Astrocyte (in vitro differentiated cells and primary cell): ENCODE data around the gene CYP46A1. TPM values are rescaled to one million over a fixed set of nuclear protein-coding genes. Genes with fewer than 3 reads are reported as not detected.
A peak's percentile ranks its signal among the peaks of the same experiment; 100 is the strongest.

Source experiments
- DNase-seq: peaks from one replicate; pipeline ENCODE4 v3.0.0-alpha.2; 2010; ENCODE audit warnings: low read depth
- FAIRE-seq: peaks from 2 replicates; lab custom pipeline; 2011; peaks lifted over from hg19 to GRCh38; lab: Jason Lieb, UNC
- H2AFZ ChIP-seq: 2 replicates; pipeline ENCODE4 v1.6.0; 2012; ENCODE audit warnings: low read depth, low read length, inconsistent platforms
- H3K27ac ChIP-seq: 2 replicates; pipeline ENCODE4 v1.5.1; 2011; ENCODE audit warnings: low read depth, low read length, inconsistent platforms
- H3K27me3 ChIP-seq: 2 replicates; pipeline ENCODE4 v1.6.0; 2011; ENCODE audit warnings: low read length, inconsistent platforms; ENCODE audit not compliant: insufficient read depth
- H3K36me3 ChIP-seq: 2 replicates; pipeline ENCODE4 v1.5.1; 2011; ENCODE audit warnings: low read length, inconsistent platforms; ENCODE audit not compliant: insufficient read depth
- H3K4me1 ChIP-seq: 2 replicates; pipeline ENCODE4 v1.5.1; 2011; ENCODE audit warnings: low read length, inconsistent platforms; ENCODE audit not compliant: insufficient read depth
- H3K4me2 ChIP-seq: 2 replicates; pipeline ENCODE4 v1.6.0; 2012; ENCODE audit warnings: low read length, inconsistent platforms
- H3K4me3 ChIP-seq: 2 replicates; pipeline ENCODE4 v1.5.1; 2011; ENCODE audit warnings: low read depth, mild to moderate bottlenecking, low read length, inconsistent platforms; ENCODE audit not compliant: insufficient read depth
- H3K79me2 ChIP-seq: 2 replicates; pipeline ENCODE4 v1.6.0; 2012; ENCODE audit warnings: mild to moderate bottlenecking, low read length, inconsistent platforms; ENCODE audit not compliant: insufficient read depth
- H3K9ac ChIP-seq: 2 replicates; pipeline ENCODE4 v1.6.0; 2012; ENCODE audit warnings: mild to moderate bottlenecking, low read length, inconsistent platforms
- H3K9me3 ChIP-seq: 2 replicates; pipeline ENCODE4 v1.5.1; 2012; ENCODE audit warnings: low read depth, mild to moderate bottlenecking, low read length, inconsistent platforms; ENCODE audit not compliant: insufficient read depth
- H4K20me1 ChIP-seq: 2 replicates; pipeline ENCODE4 v1.6.0; 2012; ENCODE audit warnings: low read length, inconsistent platforms; ENCODE audit not compliant: insufficient read depth
- H3K27ac Mint-ChIP-seq: one replicate; pipeline ENCODE4 v1.8.0; 2021; ENCODE audit warnings: mild to moderate bottlenecking, mixed read lengths; ENCODE audit not compliant: unreplicated experiment
- H3K27me3 Mint-ChIP-seq: one replicate; pipeline ENCODE4 v1.8.0; 2021; ENCODE audit warnings: low read depth, mixed read lengths; ENCODE audit not compliant: unreplicated experiment
- H3K36me3 Mint-ChIP-seq: one replicate; pipeline ENCODE4 v1.8.0; 2021; ENCODE audit warnings: low read depth, mixed read lengths; ENCODE audit not compliant: unreplicated experiment
- H3K4me1 Mint-ChIP-seq: one replicate; pipeline ENCODE4 v1.8.0; 2021; ENCODE audit warnings: low read depth, mixed read lengths; ENCODE audit not compliant: unreplicated experiment
- H3K4me3 Mint-ChIP-seq: one replicate; pipeline ENCODE4 v1.8.0; 2021; ENCODE audit warnings: mild to moderate bottlenecking, moderate library complexity, mixed read lengths; ENCODE audit not compliant: unreplicated experiment
- H3K9me3 Mint-ChIP-seq: one replicate; pipeline ENCODE4 v1.8.0; 2021; ENCODE audit warnings: mild to moderate bottlenecking, mixed read lengths; ENCODE audit not compliant: unreplicated experiment
- EZH2 ChIP-seq: IDR thresholded peaks from 2 replicates; pipeline ENCODE4 v1.6.1; 2012; ENCODE audit warnings: mild to moderate bottlenecking, low read length, inconsistent platforms; ENCODE audit not compliant: insufficient read depth
- total RNA-seq: library from RNA; stranded (reverse); gene quantifications from 2 replicates; pipeline ENCODE4 v1.2.1, GENCODE V29; 2021
- TF ChIP-seq, protein P1 (sequence below): IDR thresholded peaks from 2 replicates; pipeline ENCODE4 v1.5.1; 2011; ENCODE audit warnings: low read depth, mild to moderate bottlenecking, inconsistent platforms, low read length, moderate library complexity; ENCODE audit not compliant: insufficient read depth

CYP46A1 gene
- total RNA-seq, 1 donor from 2014 or later = 0.52 TPM

DNA sequence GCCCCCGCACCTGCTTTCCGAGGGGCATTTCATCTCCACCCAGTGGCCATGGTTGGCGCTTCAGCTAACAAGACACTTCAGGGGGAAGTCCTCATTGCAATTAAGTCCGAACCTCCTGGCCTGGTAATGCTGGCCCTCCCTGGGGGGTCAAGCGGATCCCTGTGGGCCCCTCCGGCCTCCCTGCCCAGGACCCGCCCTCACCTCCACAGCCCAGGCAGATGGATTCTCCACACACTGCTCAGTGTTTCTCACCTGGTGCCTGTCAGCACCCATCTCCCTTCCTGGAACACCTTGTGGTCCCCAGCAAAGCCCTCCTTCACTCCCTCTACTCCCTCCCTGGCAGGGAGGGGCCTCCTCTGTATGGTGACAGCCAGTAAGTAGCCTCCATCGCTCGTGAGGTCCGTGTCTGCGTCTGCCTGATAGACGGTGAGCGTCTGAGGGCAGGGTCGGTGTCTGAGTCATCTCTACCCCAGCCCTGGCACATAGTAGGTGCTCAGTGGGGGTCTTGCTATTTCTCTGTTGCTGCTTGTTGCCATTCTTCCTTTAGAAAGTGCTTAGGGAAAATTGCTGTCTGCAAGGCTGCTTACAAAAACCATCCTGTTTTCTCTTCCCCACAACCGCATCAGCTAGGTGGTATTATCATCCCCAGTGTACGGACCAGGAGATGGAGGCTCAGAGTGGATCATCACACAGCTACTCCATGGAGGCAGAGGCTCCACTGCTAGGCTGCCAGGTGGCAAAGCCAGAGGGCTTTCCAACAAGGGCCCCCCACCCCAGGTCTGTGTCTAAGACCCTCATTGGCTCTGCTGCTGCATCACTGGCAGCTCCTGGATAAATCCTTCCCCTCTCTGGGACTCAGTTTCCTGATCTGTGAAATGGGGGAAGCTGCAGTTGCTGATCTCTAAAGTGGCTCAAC lies 69.4 kb downstream of the CYP46A1 start:
- Mint-ChIP-seq H3K36me3 (no peaks in the 10 kb centered on the region), H3K4me3 (no peak overlapping the region), H3K27ac (peak overlapping the region; percentile 88), H3K9me3 (no peaks in the 10 kb centered on the region), H3K4me1 (peaks cover 41% of the 10 kb centered on the region), H3K27me3 (peaks cover 18% of the 10 kb centered on the region)
- Histone ChIP-seq H4K20me1 (no peaks in the 10 kb centered on the region), H3K4me1 (peaks cover 78% of the 10 kb centered on the region), H3K36me3 (no peaks in the 10 kb centered on the region), H3K27me3 (no peaks in the 10 kb centered on the region), H3K27ac (peak overlapping the region; percentile 90), H3K9me3 (no peaks in the 10 kb centered on the region), H2AFZ (no peak overlapping the region), H3K9ac (peak overlapping the region; percentile 69), H3K4me2 (peak overlapping the region; percentile 45), H3K79me2 (no peaks in the 10 kb centered on the region), H3K4me3 (no peak overlapping the region)
- TF ChIP-seq, protein P1, sequence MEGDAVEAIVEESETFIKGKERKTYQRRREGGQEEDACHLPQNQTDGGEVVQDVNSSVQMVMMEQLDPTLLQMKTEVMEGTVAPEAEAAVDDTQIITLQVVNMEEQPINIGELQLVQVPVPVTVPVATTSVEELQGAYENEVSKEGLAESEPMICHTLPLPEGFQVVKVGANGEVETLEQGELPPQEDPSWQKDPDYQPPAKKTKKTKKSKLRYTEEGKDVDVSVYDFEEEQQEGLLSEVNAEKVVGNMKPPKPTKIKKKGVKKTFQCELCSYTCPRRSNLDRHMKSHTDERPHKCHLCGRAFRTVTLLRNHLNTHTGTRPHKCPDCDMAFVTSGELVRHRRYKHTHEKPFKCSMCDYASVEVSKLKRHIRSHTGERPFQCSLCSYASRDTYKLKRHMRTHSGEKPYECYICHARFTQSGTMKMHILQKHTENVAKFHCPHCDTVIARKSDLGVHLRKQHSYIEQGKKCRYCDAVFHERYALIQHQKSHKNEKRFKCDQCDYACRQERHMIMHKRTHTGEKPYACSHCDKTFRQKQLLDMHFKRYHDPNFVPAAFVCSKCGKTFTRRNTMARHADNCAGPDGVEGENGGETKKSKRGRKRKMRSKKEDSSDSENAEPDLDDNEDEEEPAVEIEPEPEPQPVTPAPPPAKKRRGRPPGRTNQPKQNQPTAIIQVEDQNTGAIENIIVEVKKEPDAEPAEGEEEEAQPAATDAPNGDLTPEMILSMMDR = no peak
- TF ChIP-seq EZH2 = no peak
- no peak for DNase-seq
- no peak for FAIRE-seq

DNA sequence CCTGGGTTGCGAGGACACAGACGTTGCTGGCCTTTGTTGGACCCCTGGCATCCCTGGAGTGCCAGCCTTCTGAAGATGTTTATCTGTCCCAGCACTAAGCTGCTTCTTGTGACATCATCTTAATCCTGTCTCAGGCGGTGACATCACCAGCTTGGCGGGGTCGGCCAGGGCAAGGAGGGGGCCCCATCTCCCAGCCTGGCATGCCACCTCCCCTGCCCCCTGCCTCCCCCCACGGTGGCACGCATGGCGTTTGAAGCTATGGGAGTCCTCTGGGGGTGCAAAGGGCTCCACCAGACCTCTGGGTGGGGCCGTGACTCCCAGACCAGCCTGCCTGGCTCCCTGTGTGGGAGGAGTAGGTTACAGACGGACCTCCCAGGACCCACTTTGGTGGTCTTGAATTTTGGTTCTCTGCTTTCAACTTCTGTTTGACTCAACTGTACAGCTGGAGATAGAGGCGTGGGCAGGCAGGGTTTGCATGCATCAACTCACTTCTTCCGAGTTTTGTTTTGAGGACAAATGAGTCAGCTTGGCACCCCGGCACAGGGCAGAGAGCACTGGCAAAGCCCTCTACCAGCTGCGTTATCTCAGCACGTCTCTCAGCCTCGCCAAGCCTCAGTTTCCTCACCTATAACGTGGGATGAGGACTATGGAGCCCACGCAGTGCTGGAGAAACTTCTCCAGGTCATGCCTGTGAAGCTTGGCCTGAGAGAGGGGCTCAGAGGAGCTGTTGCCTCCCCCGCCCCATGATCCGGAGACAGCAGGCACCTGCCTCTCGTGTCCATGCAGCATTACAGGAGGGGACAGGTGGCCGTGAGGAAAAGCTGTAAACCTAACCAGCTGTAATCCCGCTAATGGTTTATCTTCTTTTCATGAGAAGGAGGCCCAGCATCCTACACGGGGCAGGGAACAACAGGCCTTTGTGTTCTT lies 70.3 kb downstream of the CYP46A1 start:
- Histone ChIP-seq H3K36me3 (no peaks in the 10 kb centered on the region), H3K27me3 (no peaks in the 10 kb centered on the region), H3K4me2 (peak overlapping the region; percentile 45), H4K20me1 (no peaks in the 10 kb centered on the region), H3K79me2 (no peaks in the 10 kb centered on the region), H3K4me3 (no peak overlapping the region), H3K9ac (peak overlapping the region; percentile 69), H3K4me1 (peaks cover 87% of the 10 kb centered on the region), H2AFZ (no peak overlapping the region), H3K9me3 (no peaks in the 10 kb centered on the region), H3K27ac (peak overlapping the region; percentile 90)
- FAIRE-seq = no peak
- peak; percentile 39 for DNase-seq
- no peak for TF ChIP-seq EZH2
- TF ChIP-seq, protein P1 = no peak
- peaks cover 18% of the 10 kb centered on the region for H3K27me3 Mint-ChIP-seq
- peaks cover 46% of the 10 kb centered on the region for H3K4me1 Mint-ChIP-seq
- no peaks in the 10 kb centered on the region for H3K9me3 Mint-ChIP-seq
- no peak overlapping the region for H3K27ac Mint-ChIP-seq
- no peak overlapping the region for H3K4me3 Mint-ChIP-seq
- no peaks in the 10 kb centered on the region for H3K36me3 Mint-ChIP-seq
